NAMALWA (cell line): ENCODE data around the gene ACSF2.
"Not testable (repeated sequence)": the region's sequence is repeated elsewhere in the genome, so short reads cannot be mapped to it uniquely, and the experiment has no call there.

Experiments
- DNase-seq: peaks from one replicate; pipeline ENCODE4 v3.0.0-alpha.2; 2015; ENCODE audit warnings: low spot score

ACSF2 gene

DNA sequence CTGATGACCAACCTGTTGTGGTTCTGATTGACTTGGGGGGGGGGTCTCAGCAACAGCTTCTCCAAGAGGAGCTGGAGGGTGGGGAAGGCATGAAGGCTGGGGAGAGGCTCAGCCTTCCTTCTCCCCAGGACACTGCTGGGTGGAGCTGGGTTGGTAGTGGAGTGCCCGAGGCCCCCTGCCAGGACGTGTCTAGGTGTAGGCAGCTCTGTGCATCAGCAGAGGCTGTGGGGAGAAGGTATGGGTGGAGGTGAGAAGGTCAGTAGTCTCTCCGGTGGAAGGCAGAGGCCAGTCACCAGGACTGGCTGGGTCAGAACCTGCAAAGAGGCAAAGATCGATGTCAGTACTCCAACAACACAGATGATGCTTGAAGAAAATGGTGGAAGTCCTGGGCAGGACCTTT, 38.7 kb downstream of the ACSF2 start:
- no peak for DNase-seq

DNA sequence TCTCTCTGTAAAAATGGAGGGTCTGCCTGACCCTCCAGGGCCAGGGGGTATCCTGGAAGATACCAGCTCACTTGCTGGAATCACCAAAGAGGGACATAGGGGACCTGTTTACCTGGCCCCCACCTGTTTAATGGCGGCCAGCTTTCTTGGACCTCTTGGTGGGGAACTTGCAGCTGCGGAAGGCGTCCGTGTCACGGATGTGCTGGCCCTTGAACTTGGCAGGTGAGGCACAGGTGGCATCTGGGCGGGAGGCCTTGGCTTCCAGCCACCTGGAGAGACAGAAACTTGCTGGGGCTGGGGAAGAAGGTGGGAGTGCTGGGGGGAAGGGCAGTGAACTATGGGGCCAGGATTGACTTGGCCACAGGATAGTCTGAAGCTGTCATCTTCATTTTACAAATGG, 39.2 kb downstream of the ACSF2 start:
- DNase-seq, result no peak

DNA sequence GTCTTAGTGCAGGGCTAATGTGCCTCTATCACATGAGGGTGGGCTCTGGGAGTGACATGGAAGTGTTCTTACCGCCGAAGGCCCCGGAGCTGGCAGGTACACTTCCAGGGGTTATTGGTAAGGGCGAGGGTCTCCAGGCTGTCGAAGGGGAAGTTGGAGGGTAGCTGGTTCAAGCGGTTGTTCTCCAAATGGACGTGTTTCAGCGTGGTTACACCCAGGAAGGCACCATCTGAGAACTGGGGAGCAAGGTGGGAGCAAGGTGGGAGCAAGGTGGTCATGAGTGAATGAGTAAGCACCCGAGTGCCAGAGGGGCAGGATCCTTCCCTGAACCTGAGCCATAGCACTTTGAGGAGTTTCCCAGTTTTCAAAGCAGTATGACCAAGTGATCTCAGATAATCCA, 39.6 kb downstream of the ACSF2 start:
- no peak for DNase-seq

DNA sequence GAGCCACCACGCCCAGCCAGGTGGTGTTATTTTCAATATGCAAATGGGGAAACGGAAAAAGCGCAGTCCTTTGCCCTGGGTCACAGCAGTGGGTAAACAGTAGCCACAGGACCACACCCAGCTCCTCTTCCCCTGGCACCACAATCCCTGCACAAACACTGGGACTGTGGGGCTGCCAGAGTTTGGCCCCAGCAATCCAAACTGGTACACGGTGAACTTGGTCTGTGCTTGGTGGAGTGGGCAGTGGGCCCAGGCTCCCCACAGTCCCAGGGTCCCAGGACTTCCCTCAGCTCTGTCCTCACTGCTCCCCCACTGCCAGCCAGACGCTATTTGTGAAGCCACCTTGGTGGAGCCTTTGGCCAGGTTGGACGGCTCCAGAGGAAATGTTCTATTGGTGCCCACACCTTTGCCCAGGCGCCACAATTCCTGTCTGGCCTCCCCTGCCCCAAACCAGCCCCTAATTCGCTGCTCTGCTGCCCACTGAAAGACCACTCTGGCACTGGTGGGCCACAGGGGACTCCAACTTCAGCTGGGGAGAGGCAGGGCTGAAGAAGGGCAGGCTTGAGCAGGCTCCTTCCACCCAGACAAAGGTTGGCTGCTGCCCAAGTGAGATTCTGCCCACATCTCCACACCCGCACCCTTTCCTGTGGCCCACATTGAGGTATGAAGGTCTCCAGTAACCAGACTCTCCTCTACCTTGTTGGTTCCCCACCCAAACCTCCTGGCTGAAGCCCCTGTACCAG, 40.5 kb downstream of the ACSF2 start:
- peak; percentile 27 for DNase-seq

DNA sequence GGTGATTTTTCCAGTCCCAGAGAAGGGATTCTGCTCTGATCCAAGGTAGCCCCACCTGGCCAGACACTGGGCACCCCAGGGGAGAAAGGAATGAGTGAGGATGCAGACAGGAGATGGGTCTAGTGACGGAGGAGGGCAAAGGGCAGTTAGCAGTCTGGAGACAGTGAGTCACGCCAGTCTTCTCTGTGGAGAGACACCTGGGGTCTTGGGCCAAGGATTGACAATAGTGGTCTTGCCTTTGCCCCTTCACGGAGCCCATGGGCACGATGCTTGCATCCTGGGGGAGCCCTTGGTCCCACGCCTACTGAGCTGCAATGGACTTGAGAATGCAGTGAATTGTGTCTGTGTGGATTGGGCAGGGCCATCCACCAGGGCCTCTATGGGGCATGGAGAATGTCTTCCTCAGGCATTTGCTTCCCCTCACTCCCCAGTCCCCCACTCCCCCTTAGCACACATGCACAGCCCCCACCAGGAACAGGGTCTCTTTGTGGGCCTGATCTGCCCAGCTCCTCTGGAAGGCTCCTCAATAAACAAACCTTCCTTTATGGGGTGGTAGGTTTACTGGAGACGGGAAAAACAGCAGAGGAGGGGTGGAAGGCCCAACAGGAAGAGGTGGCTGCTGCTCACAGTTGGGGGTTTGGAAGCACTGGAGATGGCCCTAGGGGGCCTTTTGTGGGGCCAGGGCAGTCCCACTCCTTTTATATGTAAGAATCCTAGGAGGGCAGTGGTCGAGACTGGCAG, 41.3 kb downstream of the ACSF2 start:
- no peak for DNase-seq

DNA sequence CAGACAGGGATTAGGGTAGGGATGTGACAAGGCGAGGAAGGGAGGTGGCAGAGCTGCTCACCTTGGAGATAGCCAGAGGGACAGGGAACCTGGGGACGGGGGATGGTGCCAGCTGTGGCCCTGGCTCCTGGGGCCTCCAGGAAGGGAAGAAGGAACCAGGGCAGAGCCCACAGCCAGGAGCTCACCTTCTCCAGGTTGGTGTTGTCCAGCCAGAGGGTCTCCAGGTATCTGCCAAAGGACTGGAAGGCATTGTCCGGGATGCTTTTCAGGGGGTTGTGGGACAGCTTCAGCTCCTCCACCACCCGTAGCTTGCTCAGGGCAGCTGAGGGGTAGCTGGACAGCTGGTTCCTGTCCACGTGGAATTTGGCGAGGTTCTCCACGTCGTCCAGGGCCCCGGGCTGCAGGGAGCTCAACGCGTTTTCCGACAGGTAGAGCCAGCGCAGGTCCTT, 41.9 kb downstream of the ACSF2 start:
- no peak for DNase-seq

DNA sequence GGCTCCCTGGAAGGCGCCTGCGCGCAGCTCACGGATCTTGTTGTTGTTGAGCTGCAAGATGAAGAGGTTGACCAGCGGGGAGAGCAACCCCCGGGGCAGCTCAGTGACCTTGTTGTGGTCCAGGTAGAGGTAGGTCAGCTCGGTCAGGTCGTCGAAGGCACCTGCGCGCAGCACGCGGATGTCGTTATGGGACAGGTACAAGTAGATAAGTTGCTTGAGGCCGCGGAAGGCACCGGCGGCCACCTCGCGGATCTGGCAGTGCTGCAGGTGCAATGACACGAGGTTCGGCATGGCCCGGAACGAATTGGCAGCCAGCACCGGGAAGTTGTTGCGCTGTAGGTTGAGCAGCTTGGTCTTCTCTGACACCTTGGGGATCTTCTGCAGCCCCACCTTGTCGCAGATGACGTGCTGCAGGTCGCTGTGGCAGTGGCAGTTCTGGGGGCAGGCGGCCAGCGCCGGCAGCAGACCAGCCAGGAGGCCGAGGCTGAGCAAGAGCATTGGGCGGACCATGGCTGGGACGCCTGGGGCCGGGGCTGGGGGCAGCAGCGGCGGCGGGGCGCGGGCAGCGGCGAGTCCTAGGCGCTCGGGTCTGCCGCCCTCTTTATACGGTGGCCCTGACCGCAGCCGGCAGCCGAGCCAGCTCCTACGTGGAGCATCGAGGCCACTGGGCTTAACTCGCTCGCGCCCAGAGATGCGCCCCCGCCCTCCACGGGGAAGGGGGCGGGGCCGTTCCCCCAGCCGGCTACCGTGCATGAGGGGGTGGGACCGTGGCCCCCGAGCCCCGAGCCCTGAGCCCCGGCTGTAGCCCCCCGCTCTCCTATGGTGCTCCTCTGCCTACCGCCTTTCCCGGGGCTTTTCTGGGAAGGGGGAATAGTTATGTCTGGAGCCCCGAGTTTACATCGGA, 42.5 kb downstream of the ACSF2 start, which contains the start of gene CHAD:
TSS of gene CHAD (minus strand) at position 577 of the 904 bp plus-strand sequence. CDS start at position 510, 67 bp downstream.
- no peak for DNase-seq

DNA sequence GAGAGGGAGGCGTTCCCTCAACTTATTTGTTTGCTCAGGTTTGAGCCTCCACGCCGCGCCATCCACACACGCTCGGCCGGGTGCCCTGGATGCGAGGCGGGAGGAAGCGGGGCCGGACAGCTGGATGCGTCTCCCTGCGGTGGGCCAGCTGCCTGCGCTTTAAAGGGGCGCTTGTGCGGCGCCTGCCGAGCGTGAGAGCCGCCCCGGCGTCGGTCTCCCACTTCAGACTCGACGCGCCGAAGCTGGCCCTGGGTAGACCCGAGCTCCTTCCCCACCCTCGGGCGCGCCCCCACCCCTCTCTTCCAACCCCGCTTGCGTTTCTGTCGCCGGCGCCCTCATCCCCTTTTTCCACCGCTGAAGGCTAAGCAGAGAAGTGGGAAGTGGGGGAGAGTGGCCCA, 43.2 kb downstream of the ACSF2 start:
- no peak for DNase-seq

DNA sequence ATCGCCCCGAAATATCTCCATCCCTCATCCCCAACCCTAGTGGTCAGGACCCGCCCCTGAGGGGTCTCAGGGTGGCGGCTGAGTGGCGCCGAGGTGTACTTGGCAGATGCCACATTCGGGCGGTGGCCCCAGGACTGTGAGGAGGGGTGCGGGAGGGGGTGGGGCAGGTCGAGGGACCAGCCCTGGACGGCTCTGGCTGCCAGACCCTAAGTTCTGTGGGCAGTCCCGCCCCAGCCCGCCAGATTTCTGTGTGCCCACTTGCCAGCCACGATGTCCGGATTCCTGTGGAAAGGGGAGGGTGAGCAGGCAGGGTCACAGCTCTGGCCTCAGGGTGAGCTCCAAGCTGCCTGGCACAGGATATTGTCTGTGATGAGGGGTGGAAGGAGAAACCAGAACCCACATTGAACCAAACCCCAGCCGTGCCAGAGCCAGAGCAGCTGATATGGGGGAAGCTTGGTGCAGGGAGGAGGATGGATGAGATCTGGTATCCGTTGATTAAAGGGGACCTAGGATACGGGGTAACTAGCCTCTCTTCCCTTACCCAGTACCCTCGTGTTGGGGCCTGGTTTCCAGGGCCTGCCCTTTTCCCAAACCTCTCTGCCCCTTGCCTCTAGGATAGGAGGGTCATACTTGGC, 43.8 kb downstream of the ACSF2 start:
- DNase-seq, result no peak

DNA sequence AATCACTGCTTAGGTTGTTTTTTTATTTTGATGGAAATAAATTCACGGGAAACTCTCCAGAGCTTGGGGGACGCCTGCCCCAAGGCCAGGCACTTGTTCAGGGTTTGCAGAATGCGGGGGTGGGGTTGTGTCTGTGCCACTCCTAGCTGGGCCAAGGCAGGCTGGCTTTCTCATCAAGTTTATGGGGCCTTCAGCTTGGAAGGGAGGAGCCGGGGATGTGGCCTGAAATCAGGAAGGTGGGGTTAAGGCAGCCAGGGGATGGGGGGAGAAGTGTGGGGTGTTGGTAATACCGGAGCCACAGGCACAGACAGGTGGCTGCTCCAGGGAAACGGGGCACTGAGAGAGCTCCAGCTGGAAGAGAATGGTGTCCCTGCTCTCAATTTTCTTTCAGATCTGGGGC, 44.4 kb downstream of the ACSF2 start:
- DNase-seq, result no peak

DNA sequence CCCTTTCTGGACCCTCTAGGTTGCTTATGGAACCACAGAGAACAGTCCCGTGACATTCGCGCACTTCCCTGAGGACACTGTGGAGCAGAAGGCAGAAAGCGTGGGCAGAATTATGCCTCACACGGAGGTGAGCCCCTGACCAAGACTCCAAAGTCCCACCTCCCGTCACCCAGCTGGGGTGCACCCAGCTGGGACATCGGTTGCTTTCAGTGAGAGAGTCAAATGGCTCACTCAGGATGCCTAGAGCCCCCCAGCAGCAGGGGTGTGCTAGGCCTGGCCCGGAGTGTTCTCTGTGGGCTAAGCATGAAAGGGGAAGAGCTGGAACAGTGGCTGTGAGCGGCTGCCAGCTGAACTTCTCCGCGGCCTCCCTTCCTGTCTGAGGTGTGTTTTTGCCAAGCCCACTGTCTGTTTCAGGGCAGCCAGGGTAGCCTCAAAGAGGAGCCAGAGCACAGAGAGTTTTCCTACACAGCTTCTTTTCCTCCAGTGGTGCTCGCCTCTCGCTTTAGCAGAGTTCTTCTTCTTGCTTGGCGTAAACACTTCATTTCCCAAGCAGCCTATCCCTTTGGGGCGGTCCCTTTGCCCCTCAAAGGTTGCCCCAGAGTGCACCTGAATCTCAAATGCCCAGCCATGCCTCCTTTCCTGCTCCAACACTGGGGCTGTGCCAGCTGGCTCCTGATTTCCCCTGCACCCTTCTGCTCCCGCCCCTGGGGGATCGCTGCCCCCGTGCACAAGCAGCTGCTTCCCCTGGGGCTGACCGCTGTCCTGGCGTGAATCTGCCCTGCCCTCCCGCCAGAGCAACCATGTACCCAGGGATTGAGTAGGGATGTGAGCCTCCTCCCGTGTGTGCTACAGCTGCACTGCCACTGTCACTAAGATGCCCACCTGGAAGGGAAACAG, 45.2 kb downstream of the ACSF2 start:
- no peak for DNase-seq

DNA sequence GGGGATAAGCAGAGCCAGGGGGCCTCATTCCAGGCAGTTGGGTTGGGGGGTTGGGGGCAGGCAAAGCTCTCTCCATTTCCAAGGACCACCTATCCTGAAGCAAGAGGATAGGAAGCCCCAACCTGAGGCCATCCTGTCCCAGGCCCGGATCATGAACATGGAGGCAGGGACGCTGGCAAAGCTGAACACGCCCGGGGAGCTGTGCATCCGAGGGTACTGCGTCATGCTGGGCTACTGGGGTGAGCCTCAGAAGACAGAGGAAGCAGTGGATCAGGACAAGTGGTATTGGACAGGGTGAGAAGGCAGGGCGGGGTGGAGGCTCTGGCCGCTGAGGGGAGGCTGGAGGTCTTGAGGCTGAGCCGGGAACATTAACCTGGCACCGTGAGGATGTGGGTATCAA, 46.3 kb downstream of the ACSF2 start:
- no peak for DNase-seq

DNA sequence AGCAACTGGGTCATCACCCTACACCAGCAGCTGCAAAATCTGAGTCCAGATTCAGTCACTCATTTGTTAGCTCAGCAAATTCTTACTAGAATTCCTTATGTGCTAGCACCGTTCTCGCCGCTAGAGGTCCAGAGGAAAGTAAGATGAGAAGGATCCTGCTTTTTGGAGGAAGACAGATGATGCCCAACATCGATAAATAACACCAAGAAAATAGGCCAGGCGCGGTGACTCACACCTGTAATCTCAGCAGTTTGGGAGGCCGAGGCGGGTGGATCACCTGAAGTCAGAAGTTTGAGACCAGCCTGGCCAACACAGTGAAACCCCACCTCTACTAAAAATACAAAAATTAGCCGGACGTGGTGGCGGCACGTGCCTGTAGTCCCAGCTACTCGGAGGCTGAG, 46.7 kb downstream of the ACSF2 start:
- not testable (repeated sequence) for DNase-seq

DNA sequence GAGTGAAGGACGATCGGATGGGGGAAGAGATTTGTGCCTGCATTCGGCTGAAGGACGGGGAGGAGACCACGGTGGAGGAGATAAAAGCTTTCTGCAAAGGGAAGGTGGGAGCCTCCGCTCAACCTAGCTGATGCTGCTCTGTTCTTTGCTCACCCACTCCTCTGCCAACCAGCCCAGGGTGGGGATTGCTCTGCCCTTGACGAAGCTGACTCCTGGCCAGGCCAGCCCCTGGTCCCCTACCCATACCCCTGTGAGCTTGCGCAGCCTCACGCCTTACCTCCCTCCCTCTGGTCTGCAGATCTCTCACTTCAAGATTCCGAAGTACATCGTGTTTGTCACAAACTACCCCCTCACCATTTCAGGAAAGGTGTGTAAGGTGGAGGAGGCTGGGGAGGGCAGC, 47.9 kb downstream of the ACSF2 start:
- no peak for DNase-seq

DNA sequence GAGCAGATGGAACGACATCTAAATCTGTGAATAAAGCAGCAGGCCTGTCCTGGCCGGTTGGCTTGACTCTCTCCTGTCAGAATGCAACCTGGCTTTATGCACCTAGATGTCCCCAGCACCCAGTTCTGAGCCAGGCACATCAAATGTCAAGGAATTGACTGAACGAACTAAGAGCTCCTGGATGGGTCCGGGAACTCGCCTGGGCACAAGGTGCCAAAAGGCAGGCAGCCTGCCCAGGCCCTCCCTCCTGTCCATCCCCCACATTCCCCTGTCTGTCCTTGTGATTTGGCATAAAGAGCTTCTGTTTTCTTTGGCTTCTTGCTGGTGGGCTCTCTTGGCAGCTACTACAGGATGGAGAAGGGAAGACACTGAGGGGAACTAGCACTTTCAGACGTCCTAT, 48.5 kb downstream of the ACSF2 start:
- no peak for DNase-seq

DNA sequence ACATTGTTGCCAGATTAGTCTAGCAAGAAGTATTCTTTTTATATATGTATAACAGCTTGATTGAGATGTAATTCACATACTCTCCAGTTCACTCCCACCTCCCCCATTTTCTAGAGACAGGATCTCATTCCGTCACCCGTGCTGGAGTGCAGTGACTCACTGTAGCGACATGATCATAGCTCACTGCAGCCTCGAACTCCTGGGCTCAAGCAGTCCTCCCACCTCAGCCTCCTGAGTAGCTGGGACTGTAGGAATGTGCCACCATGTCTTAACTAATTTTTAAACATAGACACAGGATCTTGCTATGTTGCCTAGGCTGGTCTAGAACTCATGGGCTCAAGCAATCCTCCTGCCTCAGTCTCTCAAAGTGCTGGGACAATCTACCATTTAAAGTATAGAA, 49.3 kb downstream of the ACSF2 start:
- DNase-seq, result no peak

DNA sequence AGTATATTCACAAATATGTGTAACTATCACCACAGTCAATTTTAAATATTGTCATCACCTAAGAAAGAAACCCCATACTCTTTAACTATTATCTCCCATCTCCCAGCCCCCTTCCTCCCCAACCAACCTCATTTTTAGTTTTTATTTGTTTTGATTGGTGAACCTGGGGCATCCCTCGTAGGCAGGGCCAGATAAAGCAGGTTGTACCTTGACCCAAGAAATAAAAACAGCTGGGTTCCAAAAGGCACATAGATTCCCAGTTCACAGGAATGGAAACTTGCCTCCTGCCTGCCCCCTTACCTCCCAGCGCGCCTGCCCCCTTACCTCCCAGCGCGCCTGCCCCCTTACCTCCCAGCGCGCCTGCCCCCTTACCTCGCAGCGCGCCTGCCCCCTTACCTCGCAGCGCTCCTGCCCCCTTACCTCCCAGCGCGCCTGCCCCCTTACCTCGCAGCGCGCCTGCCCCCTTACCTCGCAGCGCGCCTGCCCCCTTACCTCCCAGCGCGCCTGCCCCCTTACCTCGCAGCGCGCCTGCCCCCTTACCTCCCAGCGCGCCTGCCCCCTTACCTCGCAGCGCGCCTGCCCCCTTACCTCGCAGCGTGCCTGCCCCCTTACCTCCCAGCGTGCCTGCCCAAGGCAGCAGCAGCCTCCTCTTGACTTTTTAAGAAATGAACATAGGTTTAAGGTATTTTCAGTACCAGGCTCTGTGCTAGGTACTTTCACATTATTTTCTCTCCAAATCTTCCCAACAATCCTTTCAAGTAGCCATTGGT, 49.9 kb downstream of the ACSF2 start:
- not testable (repeated sequence) for DNase-seq

DNA sequence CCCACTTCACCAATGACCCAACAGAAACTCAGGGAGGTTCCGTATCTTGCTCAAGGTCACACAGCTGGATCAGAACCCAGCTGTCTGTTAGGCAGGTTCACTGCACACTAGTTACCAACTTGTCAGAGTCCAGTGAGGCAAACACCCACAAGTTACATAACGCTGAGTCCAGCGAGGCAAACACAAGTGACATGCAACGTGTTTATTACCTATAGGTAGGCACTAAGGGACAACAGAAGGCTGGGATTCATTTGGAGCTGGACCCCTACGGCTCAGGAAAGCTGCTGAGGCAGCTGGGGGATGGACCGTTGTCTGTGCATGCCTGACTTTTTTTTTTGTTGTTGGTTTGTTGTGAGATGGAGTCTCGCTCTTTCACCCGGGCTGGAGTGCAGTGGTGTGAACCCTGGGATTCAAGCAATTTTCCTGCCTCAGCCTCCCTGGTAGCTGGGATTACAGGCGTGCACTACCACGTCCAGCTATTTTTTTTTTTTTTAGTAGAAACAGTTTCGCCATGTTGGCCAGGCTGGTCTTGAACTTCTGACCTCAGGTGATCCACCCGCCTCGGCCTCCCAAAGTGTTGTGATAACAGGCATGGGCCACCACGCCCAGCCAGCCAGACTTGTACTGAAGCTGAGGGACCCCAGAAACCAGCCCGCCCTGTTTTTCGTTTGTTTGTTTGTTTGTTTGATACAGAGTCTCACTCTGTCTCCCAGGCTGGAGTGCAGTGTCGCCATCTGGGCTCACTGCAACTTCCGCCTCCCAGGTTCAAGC, 50.7 kb downstream of the ACSF2 start:
- DNase-seq, result no peak

DNA sequence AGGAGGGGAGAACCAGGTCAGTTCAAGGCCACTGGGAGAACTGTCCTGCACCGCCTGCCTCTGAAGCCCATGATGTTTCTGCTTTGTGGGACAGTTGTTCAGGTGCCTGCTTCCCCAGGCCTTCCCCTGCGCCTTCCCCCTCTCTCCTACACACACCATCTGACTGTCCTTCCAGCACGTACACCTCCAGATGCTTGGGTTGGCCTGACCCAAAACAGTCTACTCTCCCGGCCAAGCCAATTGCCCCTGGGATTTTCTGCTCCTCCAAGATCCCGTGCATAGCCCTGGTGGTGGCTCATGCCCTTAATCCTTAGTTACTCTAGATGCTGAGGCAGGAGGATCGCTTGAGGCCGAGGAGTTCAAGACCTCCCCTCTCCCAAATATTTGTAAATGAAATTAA, 52.0 kb downstream of the ACSF2 start:
- DNase-seq, result no peak
